ENCODE data around the gene P2RY13. TPM values are rescaled to one million over a fixed set of nuclear protein-coding genes. Genes with fewer than 3 reads are reported as not detected.

The P2RY13 gene
- total and polyA plus RNA-seq, 2 of the 4 experiments (the other 2 are of a cell fraction) = not detected

GRCh38 chr3:151321526-151321925 is 7.8 kb downstream of the P2RY13 start:
- Histone ChIP-seq H3K23ac (ENCODE audit: low read depth, low read length) (no peak overlapping the region), H3K4ac (ENCODE audit: low read depth, low read length) (no peak overlapping the region), H3K27ac (ENCODE audit: insufficient read depth, low read length) (no peak overlapping the region), H4K91ac (ENCODE audit: insufficient read depth, low read depth, low read length) (no peak overlapping the region), H2AFZ (replicated peaks; ENCODE audit: low read length, poor library complexity) (no peak overlapping the region), H3K36me3 (ENCODE audit: control insufficient read depth, insufficient read depth, low read length) (no peaks in the 10 kb centered on the region), H3K9ac (ENCODE audit: low read depth, low read length) (no peak overlapping the region), H4K5ac (ENCODE audit: low read depth, low read length) (no peak overlapping the region), H3K79me1 (ENCODE audit: low read depth in 1 of 2, low read length in 2 of 2) (no peaks in the 10 kb centered on the region), H3K4me3 (ENCODE audit: insufficient read depth, low read depth, low read length) (no peak overlapping the region), H3K9me3 (ENCODE audit: control insufficient read depth, insufficient read depth, low read length) (no peaks in the 10 kb centered on the region), H3K9me1 (ENCODE audit: insufficient read depth, low read length) (peaks cover 5% of the 10 kb centered on the region; the same call in 1 of the 2 replicates), H4K8ac (ENCODE audit: low read depth in 2 of 2, low read length in 2 of 2) (no peak overlapping the region), H3K14ac (replicated peaks; ENCODE audit: low read depth, low read length) (no peak overlapping the region), H2AK9ac (replicated peaks; ENCODE audit: low read depth, low read length, poor library complexity) (no peak overlapping the region), H2BK5ac (ENCODE audit: low read depth, low read length, poor library complexity, severe bottlenecking) (no peak overlapping the region), H2BK20ac (ENCODE audit: low read depth, low read length) (no peak overlapping the region), H2BK120ac (ENCODE audit: low read depth, low read length) (no peak overlapping the region), H3K56ac (ENCODE audit: extremely low read depth, insufficient read depth, low read length) (no peak overlapping the region), H2BK15ac (ENCODE audit: low read depth, low read length) (no peak overlapping the region), H3K4me2 (ENCODE audit: low read depth, low read length) (no peak overlapping the region), H3K18ac (ENCODE audit: low read depth, low read length) (no peak overlapping the region), H2AK5ac (ENCODE audit: low read depth, low read length) (no peak overlapping the region), H4K20me1 (ENCODE audit: insufficient read depth, low read length) (no peaks in the 10 kb centered on the region), H3K4me1 (ENCODE audit: control insufficient read depth, insufficient read depth, low read length) (peaks cover 14% of the 10 kb centered on the region), H3K27me3 (ENCODE audit: control insufficient read depth, insufficient read depth, low read length) (no peaks in the 10 kb centered on the region)
- ChIA-PET POLR2A (ENCODE audit: unreplicated experiment) (no interaction called here), CTCF (no interaction called here)
- dilution Hi-C loops (cut with HindIII; ENCODE audit: low sequenced_read_pairs, unreplicated experiment) = no loop called here
- no CpG with 5 or more reads among the region's 1 CpG for WGBS, 2 experiments (ENCODE audit: extremely low coverage in 2 of 2, insufficient read length in 1 of 2)
- no peak for TF ChIP-seq USF2 (IDR thresholded peaks at IDR 0.05; ENCODE audit: low read depth, low read length)
- no peak for TF ChIP-seq RFX5 (IDR thresholded peaks at IDR 0.05; ENCODE audit: low read depth, low read length)
- no peak for TF ChIP-seq FOS (IDR thresholded peaks at IDR 0.05; ENCODE audit: low read depth, low read length)
- no peak for TF ChIP-seq MAFK (IDR thresholded peaks at IDR 0.05; ENCODE audit: low read depth, low read length)
- no peak for TF ChIP-seq CTCF (conservative IDR thresholded peaks at IDR 0.05; ENCODE audit: low read depth, low read length)
- TF ChIP-seq MXI1 (IDR thresholded peaks at IDR 0.05; ENCODE audit: borderline replicate concordance, low read depth, low read length) = no peak
- TF ChIP-seq CEBPB (IDR thresholded peaks at IDR 0.05; ENCODE audit: low read depth, low read length) = no peak
- TF ChIP-seq MAZ (IDR thresholded peaks at IDR 0.05; ENCODE audit: borderline replicate concordance, low read depth, low read length) = no peak
- TF ChIP-seq SMC3 (IDR thresholded peaks at IDR 0.05; ENCODE audit: low read depth, low read length) = no peak
- no peak for TF ChIP-seq ELK1 (IDR thresholded peaks at IDR 0.05; ENCODE audit: borderline replicate concordance, low read depth, low read length)
- TF ChIP-seq RAD21 (IDR thresholded peaks at IDR 0.05; ENCODE audit: low read length) = no peak
- no peak for TF ChIP-seq POLR2A (IDR thresholded peaks at IDR 0.05; ENCODE audit: low read depth, low read length)
- TF ChIP-seq CHD1 (IDR thresholded peaks at IDR 0.05; ENCODE audit: low read depth, low read length) = no peak
- TF ChIP-seq NFE2L2 (IDR thresholded peaks at IDR 0.05; ENCODE audit: low read depth, low read length) = no peak
- TF ChIP-seq BHLHE40 (IDR thresholded peaks at IDR 0.05; ENCODE audit: low read depth, low read length) = no peak
- no peak for TF ChIP-seq RCOR1 (IDR thresholded peaks at IDR 0.05; ENCODE audit: insufficient replicate concordance, low read length)
- in situ Hi-C loops (cut with MboI; ENCODE audit: low sequenced_read_pairs) = no loop called here
- no TSS peak for BruUV-seq (replicated peaks)
- intact Hi-C loops (cut with micrococcal nuclease) = no loop called here
- no peak for DNase-seq
- no peak for ATAC-seq (ENCODE audit: low read depth)

Measured in IMR-90 (cell line).